ENCODE measurements around the gene ZNHIT1.
A peak's percentile ranks its signal among the peaks of the same experiment; 100 is the strongest.
"Not testable (repeated sequence)": the region's sequence is repeated elsewhere in the genome, so short reads cannot be mapped to it uniquely, and the experiment has no call there.

Gene ZNHIT1

GRCh38 chr7:101243646-101244374 is 25.8 kb downstream of the ZNHIT1 start:
- DNase-seq, result peak; percentile 14 to 43

GRCh38 chr7:101244375-101245146 is 26.6 kb downstream of the ZNHIT1 start, which contains the start of gene FIS1:
FIS1 (minus strand) TSS chr7:101245081; CDS start chr7:101245004, 77 bp downstream.
- DNase-seq, result peak; percentile 82 to 88

- no peak for DNase-seq
These were observed 27.2 kb downstream of the ZNHIT1 start for GRCh38 chr7:101245147-101245668.

- no peak for DNase-seq
These were observed 30.3 kb downstream of the ZNHIT1 start for GRCh38 chr7:101248276-101248675.

- DNase-seq, result no peak
These were observed 32.4 kb downstream of the ZNHIT1 start for GRCh38 chr7:101250324-101250723.

GRCh38 chr7:101251871-101252659 is 34.1 kb downstream of the ZNHIT1 start:
- DNase-seq, result peak; percentile 97 to 99

- DNase-seq, result not testable (repeated sequence)
These were observed 35.2 kb downstream of the ZNHIT1 start for GRCh38 chr7:101253199-101253598.

- DNase-seq, result no peak
These were observed 37.8 kb downstream of the ZNHIT1 start for GRCh38 chr7:101255796-101256195.

GRCh38 chr7:101258243-101258731 is 40.3 kb downstream of the ZNHIT1 start:
- no peak for DNase-seq

- DNase-seq, result not testable (repeated sequence)
These were observed 46.2 kb downstream of the ZNHIT1 start for GRCh38 chr7:101264102-101264706.

- DNase-seq, result no peak
These were observed 47.9 kb downstream of the ZNHIT1 start for GRCh38 chr7:101265622-101266516.

- no peak for DNase-seq
These were observed 51.7 kb downstream of the ZNHIT1 start for GRCh38 chr7:101269664-101270063.

- DNase-seq, result no peak
These were observed 53.1 kb downstream of the ZNHIT1 start for GRCh38 chr7:101271021-101271420.

- DNase-seq, result no peak
These were observed 55.2 kb downstream of the ZNHIT1 start for GRCh38 chr7:101273206-101273605.

Data from inflammatory macrophage treated with lipopolysaccharide for 1 hour (primary cell).